Psoas muscle (tissue), 8 donors: Measurements from ENCODE around the gene MAL. TPM values are rescaled to one million over a fixed set of nuclear protein-coding genes. Genes with fewer than 3 reads are reported as not detected.

Experiments used
- ATAC-seq, 4 donors: fragments of 200-7000 bp; cut with Tn5 transposase; one replicate each; pipeline ENCODE4 v1.9.1; 2020; ENCODE audit warnings: moderate library complexity in 3 of 4, mild to moderate bottlenecking in 2 of 4
- DNase-seq, 2 donors: peaks; one replicate each; pipeline ENCODE4 v3.0.0-alpha.2; 2020
- H3K27ac ChIP-seq: fragments of 200-600 bp; one replicate; pipeline ENCODE4 v1.8.0; 2022
- H3K27me3 ChIP-seq, 3 donors: fragments of 200-600 bp in 1 of 3; one replicate each; pipeline versions ENCODE4 v1.6.1 to v1.8.0; 2013 to 2022; ENCODE audit warnings: low read length in 2 of 3, mild to moderate bottlenecking in 2 of 3, moderate library complexity in 1 of 3; ENCODE audit not compliant: insufficient read depth in 3 of 3
- H3K36me3 ChIP-seq, 2 donors: fragments of 200-600 bp in 1 of 2; one replicate each; pipeline versions ENCODE4 v1.6.1 to v1.8.0; 2013 to 2022; ENCODE audit warnings: low read depth in 1 of 2, mild to moderate bottlenecking in 1 of 2, moderate library complexity in 1 of 2; ENCODE audit not compliant: insufficient read depth in 1 of 2
- H3K4me1 ChIP-seq: fragments of 200-600 bp; one replicate; pipeline ENCODE4 v1.8.0; 2022
- H3K4me3 ChIP-seq: fragments of 200-600 bp; one replicate; pipeline ENCODE4 v1.8.0; 2022; ENCODE audit warnings: mild to moderate bottlenecking
- H3K9me3 ChIP-seq: fragments of 200-600 bp; one replicate; pipeline ENCODE4 v1.8.0; 2022
- CTCF ChIP-seq: fragments of 200-600 bp; IDR thresholded peaks from one replicate; pipeline ENCODE4 v1.8.0; 2022; ENCODE audit warnings: antibody characterized with exemption
- WGBS, 3 donors: extraction: QIAGEN DNeasy Blood & Tissue Kit; methylation state at CpG; one replicate each; pipeline versions ENCODE4 v1.1.6 to v1.1.7; 2013; 5-methylcytosine and 5-hydroxymethylcytosine counted together
- intact Hi-C, 2 donors: fragments of 100-400 bp; cut with DNase I; formaldehyde crosslinking; loops; one replicate each; pipeline versions ENCODE4 v1.11.0 to v1.14.2; 2022
- long read RNA-seq, 2 donors: library from polyadenylated mRNA; unstranded; transcript quantifications; one replicate each; pipeline ENCODE4 v2.0.0, GENCODE V29; 2021
- polyA plus RNA-seq, 3 donors: library from polyadenylated mRNA; stranded (reverse); fragments of 200-250 nt; gene quantifications; one replicate each; pipeline ENCODE4 v1.2.3, GENCODE V29; 2013
- total RNA-seq, 4 donors: library from RNA; stranded (reverse); fragmentation: NEBNext Ultra II Directional in 2 of 4; extraction: Animal tissue kit (Norgen Biotek cat#: 25700) in 2 of 4; gene quantifications; one replicate each; pipeline versions ENCODE4 v1.2.1 to v1.2.4, GENCODE V29; 2021 to 2023
- donor health status: healthy with polysubstance abuse.
- donor health status: DM: no; HTN: no; CAD: no; lungs with moderate emphysema.
- donor health status: Bipolar disorder and iron deficiency.
- donor health status: healthy.
- donor health status: DM: yes; HTN: yes; CAD: no.
- donor health status: DM: no; HTN: no; CAD: no.
- donor health status: DM: no; HTN: no; CAD: no.
- donor health status: DM: yes; HTN: yes; CAD: no.

MAL gene
- total RNA-seq (under 1 TPM in 3 of 4 donors, not detected in 1; 0.53 to 0.92 (median 0.71) TPM), polyA plus RNA-seq (1 to 10 TPM in 2 of 3 donors, under 1 TPM in 1; 0.95 to 1.5 (median 1.5) TPM)
- long read RNA-seq, donor 1, result 0 reads
- long read RNA-seq, donor 2, partial matches to known transcripts, result 0 of 1 reads
- long read RNA-seq, donor 2, other reads (novel, unspliced or antisense), result 0 of 1 reads

- peak in 3 of 4 donors; percentile 27 to 40 (median 36) for ATAC-seq
- no peaks in the 10 kb centered on the region for H3K9me3 ChIP-seq
- peaks cover 0 to 67% (median 20%) of the 10 kb centered on the region in 3 donors for H3K27me3 ChIP-seq
- peaks cover 4% of the 10 kb centered on the region for H3K4me1 ChIP-seq
- no peak for DNase-seq
- no peak for TF ChIP-seq CTCF
- WGBS, 3 donors, result 0 to 1% (median 1%) methylated on average over 59 to 81 of the region's 81 CpGs
- no peak within 1 kb of the TSS for H3K27ac ChIP-seq
- no peaks in the 10 kb centered on the region for H3K36me3 ChIP-seq
- intact Hi-C loops, result no loop called here
- H3K4me3 ChIP-seq, result peak within 1 kb of the TSS; percentile 49
Observed at GRCh38 chr2:95025406-95026319, at the start of gene MAL. TSS of gene MAL (plus strand) at chr2:95025708. CDS start at chr2:95025793, 85 bp downstream.

- ATAC-seq, result no peak
- Histone ChIP-seq H3K4me3 (no peak overlapping the region), H3K36me3 (no peaks in the 10 kb centered on the region), H3K27ac (no peak overlapping the region), H3K9me3 (no peaks in the 10 kb centered on the region), H3K27me3 (peaks cover 0 to 32% (median 5%) of the 10 kb centered on the region in 3 donors), H3K4me1 (no peaks in the 10 kb centered on the region)
- no peak for TF ChIP-seq CTCF
- intact Hi-C loops, result no loop called here
- WGBS, 3 donors, result 67 to 73% (median 72%) methylated on average over 4 of the region's 4 CpGs
- no peak for DNase-seq
Observed at GRCh38 chr2:94977826-94978225, 47.7 kb upstream of the MAL start.

- Histone ChIP-seq H3K4me3 (no peak overlapping the region), H3K27ac (no peak overlapping the region), H3K9me3 (no peaks in the 10 kb centered on the region), H3K27me3 (peaks cover 0 to 32% (median 5%) of the 10 kb centered on the region in 3 donors), H3K36me3 (no peaks in the 10 kb centered on the region), H3K4me1 (no peaks in the 10 kb centered on the region)
- 81 to 84% (median 82%) methylated on average over 3 of the region's 3 CpGs for WGBS, 3 donors
- DNase-seq, result no peak
- ATAC-seq, result no peak
- TF ChIP-seq CTCF, result no peak
- intact Hi-C loops, result no loop called here
Observed at GRCh38 chr2:94978917-94979316, 46.6 kb upstream of the MAL start.

GRCh38 chr2:94979406-94980375, 45.8 kb upstream of the MAL start:
- Histone ChIP-seq H3K36me3 (no peaks in the 10 kb centered on the region), H3K4me3 (no peak overlapping the region), H3K4me1 (no peaks in the 10 kb centered on the region), H3K9me3 (no peaks in the 10 kb centered on the region), H3K27ac (no peak overlapping the region), H3K27me3 (peaks cover 0 to 32% (median 5%) of the 10 kb centered on the region in 3 donors)
- DNase-seq, result no peak
- 77 to 81% (median 81%) methylated on average over 10 of the region's 10 CpGs for WGBS, 3 donors
- intact Hi-C loops, result no loop called here
- TF ChIP-seq CTCF, result no peak
- no peak for ATAC-seq
